PC-9 (cell line): Measurements from ENCODE around the gene USP12. TPM values are rescaled to one million over a fixed set of nuclear protein-coding genes. Genes with fewer than 3 reads are reported as not detected.
"Not testable (repeated sequence)": the region's sequence is repeated elsewhere in the genome, so short reads cannot be mapped to it uniquely, and the experiment has no call there.

Experiments
- Bru-seq: library from RNA; stranded (reverse); fragments of 400-500 nt; gene quantifications from one replicate; lab custom pipeline; 2021; lab: Mats Ljungman, UMichigan
- BruChase-seq, 2 experiments: library from RNA; stranded (reverse); fragments of 400-500 nt; gene quantifications; one replicate each; lab custom pipeline; 2021; lab: Mats Ljungman, UMichigan
- BruUV-seq: library from RNA; stranded (reverse); fragments of 400-500 nt; replicated peaks from 2 replicates; lab custom pipeline; 2021; lab: Mats Ljungman, UMichigan
- CTCF ChIA-PET: fragments of 300-600 bp; sonication (Branson Sonifier 250); formaldehyde crosslinking; loops from one replicate; lab custom pipeline; 2022; ENCODE audit warnings: antibody characterized with exemption; lab: Charles Lee
- POLR2A ChIA-PET: fragments of 300-600 bp; sonication (Branson Sonifier 250); formaldehyde crosslinking; loops from one replicate; lab custom pipeline; 2022; ENCODE audit warnings: antibody characterized with exemption; ENCODE audit not compliant: unreplicated experiment; lab: Charles Lee
- DNase-seq, 2 experiments: peaks; one replicate each; pipeline versions ENCODE4 v3.0.0 to v3.0.0-alpha.2; 2015 to 2022; ENCODE audit warnings: mixed read lengths in 1 of 2
- H2AFZ ChIP-seq: fragments of 200-600 bp; sonication (generic); 2 replicates; pipeline ENCODE4 v1.8.1; 2017; ENCODE audit warnings: antibody characterized with exemption
- H3F3A ChIP-seq: fragments of 200-600 bp; sonication (generic); 2 replicates; pipeline ENCODE4 v1.8.1; 2017; ENCODE audit warnings: antibody characterized with exemption, mild to moderate bottlenecking, low read depth; ENCODE audit not compliant: insufficient read depth
- H3K27ac ChIP-seq: fragments of 200-600 bp; sonication (generic); 2 replicates; pipeline ENCODE4 v1.6.1; 2016; ENCODE audit warnings: mixed run types
- H3K27me3 ChIP-seq: fragments of 200-600 bp; sonication (generic); 2 replicates; pipeline ENCODE4 v1.6.1; 2016; ENCODE audit warnings: low read depth, mixed run types; ENCODE audit not compliant: insufficient read depth
- H3K36me3 ChIP-seq: fragments of 200-600 bp; sonication (generic); 2 replicates; pipeline ENCODE4 v1.6.1; 2016; ENCODE audit warnings: low read depth, mixed run types
- H3K4me1 ChIP-seq: fragments of 200-600 bp; sonication (generic); replicated peaks from 2 replicates; pipeline ENCODE4 v1.6.1; 2016; ENCODE audit warnings: mixed run types; ENCODE audit not compliant: insufficient read depth
- H3K4me2 ChIP-seq: fragments of 200-600 bp; sonication (generic); 2 replicates; pipeline ENCODE4 v1.6.1; 2017; ENCODE audit warnings: mixed run types
- H3K4me3 ChIP-seq: fragments of 200-600 bp; sonication (generic); 2 replicates; pipeline ENCODE4 v1.6.1; 2016; ENCODE audit warnings: mixed run types
- H3K79me2 ChIP-seq: fragments of 200-600 bp; sonication (generic); 2 replicates; pipeline ENCODE4 v1.6.1; 2017; ENCODE audit warnings: low read depth, mixed run types
- H3K9me2 ChIP-seq: fragments of 200-600 bp; sonication (generic); 2 replicates; pipeline ENCODE4 v1.8.1; 2017; ENCODE audit warnings: mild to moderate bottlenecking; ENCODE audit not compliant: insufficient read depth
- H3K9me3 ChIP-seq: fragments of 200-600 bp; sonication (generic); 2 replicates; pipeline ENCODE4 v1.8.1; 2016; ENCODE audit warnings: low read depth; ENCODE audit not compliant: insufficient read depth
- H4K20me1 ChIP-seq: fragments of 200-600 bp; sonication (generic); 2 replicates; pipeline ENCODE4 v1.8.1; 2017; ENCODE audit not compliant: insufficient read depth
- EZH2 ChIP-seq: fragments of 200-600 bp; sonication (generic); IDR thresholded peaks from 2 replicates; pipeline ENCODE4 v1.8.0; 2017; ENCODE audit warnings: antibody characterized with exemption, low read depth
- intact Hi-C: fragments of 100-400 bp; cut with micrococcal nuclease; formaldehyde crosslinking; loops from one replicate; pipeline ENCODE4 v1.10.0; 2022; ENCODE audit not compliant: unreplicated experiment
- long read RNA-seq: library from polyadenylated mRNA; stranded (forward); transcript quantifications from one replicate; pipeline ENCODE4 v2.0.0, GENCODE V29; 2022
- total RNA-seq: library from RNA; stranded (reverse); gene quantifications from 2 replicates; pipeline ENCODE4 v1.2.3, GENCODE V29; 2021
- TF ChIP-seq, protein P1 (sequence below): fragments of 200-600 bp; sonication (generic); conservative IDR thresholded peaks from 2 replicates; pipeline ENCODE4 v1.6.1; 2017; ENCODE audit warnings: mixed run types, antibody characterized with exemption, mild to moderate bottlenecking, moderate library complexity

The USP12 gene, protein sequence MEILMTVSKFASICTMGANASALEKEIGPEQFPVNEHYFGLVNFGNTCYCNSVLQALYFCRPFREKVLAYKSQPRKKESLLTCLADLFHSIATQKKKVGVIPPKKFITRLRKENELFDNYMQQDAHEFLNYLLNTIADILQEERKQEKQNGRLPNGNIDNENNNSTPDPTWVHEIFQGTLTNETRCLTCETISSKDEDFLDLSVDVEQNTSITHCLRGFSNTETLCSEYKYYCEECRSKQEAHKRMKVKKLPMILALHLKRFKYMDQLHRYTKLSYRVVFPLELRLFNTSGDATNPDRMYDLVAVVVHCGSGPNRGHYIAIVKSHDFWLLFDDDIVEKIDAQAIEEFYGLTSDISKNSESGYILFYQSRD
- total RNA-seq (15.4 and 20.8 TPM in 2 replicates), Bru-seq, nascent RNA (percentile 85 among the genes with signal in this experiment), BruChase-seq, experiment 1, labeled RNA remaining after a 2-hour chase (percentile 79 among the genes with signal in this experiment), BruChase-seq, experiment 2, labeled RNA remaining after a 6-hour chase (percentile 80 among the genes with signal in this experiment)
- long read RNA-seq, full-length matches to known transcripts, result 6 of 13 reads
- long read RNA-seq, partial matches to known transcripts, result 5 of 13 reads
- long read RNA-seq, other reads (novel, unspliced or antisense), result 2 of 13 reads

DNA sequence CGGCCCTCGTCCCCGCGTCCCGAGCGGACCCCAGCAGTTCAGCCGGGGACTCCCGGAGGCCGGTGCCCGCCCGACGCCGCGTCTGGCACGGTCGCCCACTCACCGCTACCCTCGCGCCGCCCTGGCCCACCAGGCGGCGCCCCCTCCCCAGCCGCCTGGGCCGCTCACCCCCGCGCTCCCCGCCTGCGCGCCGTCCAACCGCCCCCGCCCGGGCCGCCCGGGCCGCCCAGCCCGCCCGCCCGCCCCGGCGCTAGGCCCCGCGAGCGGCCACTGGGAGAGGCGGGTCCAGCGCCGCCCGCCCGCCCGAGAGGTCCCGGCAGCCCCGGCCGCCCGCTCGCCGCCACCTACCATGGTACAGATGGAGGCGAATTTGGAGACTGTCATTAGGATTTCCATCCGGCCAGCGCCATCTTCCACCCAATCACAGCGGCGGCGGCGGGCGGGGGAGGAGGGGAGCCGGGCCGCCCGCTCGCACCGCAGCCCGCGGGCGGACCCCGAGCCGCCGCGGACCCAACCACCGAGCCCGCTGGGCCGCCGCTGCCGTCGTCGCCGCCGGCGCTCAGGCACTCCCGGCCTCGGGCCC lies at the start of gene USP12:
USP12 (minus strand) TSS at position 568 of the 583 bp plus-strand sequence; CDS start at position 396, 172 bp downstream.
- ChIA-PET POLR2A (no interaction called here), CTCF (no interaction called here)
- no TSS peak for BruUV-seq
- TF ChIP-seq EZH2, result no peak
- TF ChIP-seq, protein P1, sequence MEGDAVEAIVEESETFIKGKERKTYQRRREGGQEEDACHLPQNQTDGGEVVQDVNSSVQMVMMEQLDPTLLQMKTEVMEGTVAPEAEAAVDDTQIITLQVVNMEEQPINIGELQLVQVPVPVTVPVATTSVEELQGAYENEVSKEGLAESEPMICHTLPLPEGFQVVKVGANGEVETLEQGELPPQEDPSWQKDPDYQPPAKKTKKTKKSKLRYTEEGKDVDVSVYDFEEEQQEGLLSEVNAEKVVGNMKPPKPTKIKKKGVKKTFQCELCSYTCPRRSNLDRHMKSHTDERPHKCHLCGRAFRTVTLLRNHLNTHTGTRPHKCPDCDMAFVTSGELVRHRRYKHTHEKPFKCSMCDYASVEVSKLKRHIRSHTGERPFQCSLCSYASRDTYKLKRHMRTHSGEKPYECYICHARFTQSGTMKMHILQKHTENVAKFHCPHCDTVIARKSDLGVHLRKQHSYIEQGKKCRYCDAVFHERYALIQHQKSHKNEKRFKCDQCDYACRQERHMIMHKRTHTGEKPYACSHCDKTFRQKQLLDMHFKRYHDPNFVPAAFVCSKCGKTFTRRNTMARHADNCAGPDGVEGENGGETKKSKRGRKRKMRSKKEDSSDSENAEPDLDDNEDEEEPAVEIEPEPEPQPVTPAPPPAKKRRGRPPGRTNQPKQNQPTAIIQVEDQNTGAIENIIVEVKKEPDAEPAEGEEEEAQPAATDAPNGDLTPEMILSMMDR, result no peak
- H3K4me1 ChIP-seq, result peaks cover 28% of the 10 kb centered on the region
- H3K27ac ChIP-seq, result peak within 1 kb of the TSS; percentile 66
- H3F3A ChIP-seq, result peaks cover 20% of the 10 kb centered on the region
- no peaks in the 10 kb centered on the region for H3K9me2 ChIP-seq
- no peaks in the 10 kb centered on the region for H3K36me3 ChIP-seq
- H3K9me3 ChIP-seq, result no peaks in the 10 kb centered on the region
- DNase-seq, result peak in 1 of 2 experiments; percentile 27
- no peaks in the 10 kb centered on the region for H3K27me3 ChIP-seq
- peak within 1 kb of the TSS; percentile 95 for H3K4me2 ChIP-seq
- peak within 1 kb of the TSS; percentile 89 for H2AFZ ChIP-seq
- no peaks in the 10 kb centered on the region for H4K20me1 ChIP-seq
- peak within 1 kb of the TSS; percentile 90 for H3K4me3 ChIP-seq
- intact Hi-C loops, result loop anchor here (5.0 to 10.0 kb wide), 2 partner anchors 183 to 184 kb away; no protein-coding TSS in a partner anchor
- peaks cover 45% of the 10 kb centered on the region for H3K79me2 ChIP-seq

DNA sequence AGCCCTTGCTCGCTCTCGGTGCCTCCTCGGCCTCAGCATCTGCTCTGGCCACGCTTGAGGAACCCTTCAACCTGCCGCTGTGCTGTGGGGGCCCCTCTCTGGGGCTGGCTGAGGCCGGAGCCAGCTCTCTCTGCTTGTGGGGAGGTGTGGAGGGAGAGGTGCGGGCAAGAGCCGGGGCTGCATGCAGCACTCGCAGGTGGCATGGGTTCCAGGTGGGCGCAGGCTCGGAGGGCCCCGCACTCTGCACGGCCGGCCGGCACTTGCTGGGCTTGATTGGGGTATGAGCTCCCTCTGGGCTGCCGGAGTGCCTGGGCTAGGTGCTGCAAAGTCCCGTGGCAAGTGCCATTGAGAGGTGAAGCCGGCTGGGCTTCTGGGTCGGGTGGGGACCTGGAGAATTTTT lies 48.0 kb upstream of the USP12 start:
- H3F3A ChIP-seq, result no peaks in the 10 kb centered on the region
- intact Hi-C loops, result no loop called here
- TF ChIP-seq EZH2, result no peak
- TF ChIP-seq, protein P1, result no peak
- H3K4me3 ChIP-seq, result no peak overlapping the region
- BruUV-seq, result no TSS peak
- no peaks in the 10 kb centered on the region for H3K36me3 ChIP-seq
- ChIA-PET CTCF (interaction anchor here (0.6 kb wide), 2 partner anchors 23 to 27 kb away, joined by 3 to 4 read pairs; no protein-coding TSS in a partner anchor), POLR2A (no interaction called here)
- no peaks in the 10 kb centered on the region for H3K27me3 ChIP-seq
- no peak overlapping the region for H2AFZ ChIP-seq
- no peaks in the 10 kb centered on the region; the same call in 1 of the 2 replicates for H3K9me3 ChIP-seq
- DNase-seq, result no peak
- H3K79me2 ChIP-seq, result no peaks in the 10 kb centered on the region
- H3K4me2 ChIP-seq, result no peak overlapping the region
- no peaks in the 10 kb centered on the region for H4K20me1 ChIP-seq
- H3K9me2 ChIP-seq, result no peaks in the 10 kb centered on the region
- no peaks in the 10 kb centered on the region for H3K4me1 ChIP-seq
- H3K27ac ChIP-seq, result no peak overlapping the region

DNA sequence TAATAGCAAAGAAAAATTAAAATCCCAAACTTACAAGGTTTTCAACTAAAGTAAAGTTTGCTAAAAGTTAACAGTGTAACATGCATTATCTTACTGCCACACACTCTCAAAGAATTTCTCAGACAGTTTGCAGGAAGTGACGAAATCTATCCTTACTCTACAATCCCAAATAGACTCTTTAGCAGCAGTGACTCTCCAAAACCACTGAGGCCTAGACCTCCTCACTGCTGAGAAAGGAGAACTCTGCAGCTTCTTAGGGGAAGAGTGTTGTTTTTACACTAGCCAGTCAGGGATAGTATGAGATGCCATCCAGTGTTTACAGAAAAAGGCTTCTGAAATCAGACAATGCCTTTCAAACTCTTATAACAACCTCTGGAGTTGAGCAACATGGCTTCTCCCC lies 47.2 kb upstream of the USP12 start:
- H3K9me2 ChIP-seq, H3K9me3 ChIP-seq, intact Hi-C loops, H3K79me2 ChIP-seq, H2AFZ ChIP-seq, H3K36me3 ChIP-seq, H3K27me3 ChIP-seq, H3K27ac ChIP-seq, BruUV-seq, H3K4me2 ChIP-seq, H4K20me1 ChIP-seq, H3K4me1 ChIP-seq, H3K4me3 ChIP-seq, CTCF ChIA-PET, DNase-seq, H3F3A ChIP-seq: not testable (repeated sequence)
- POLR2A ChIA-PET, result interaction anchor here (0.6 kb wide), 1 partner anchor 221 kb away, joined by 3 read pairs; no protein-coding TSS in a partner anchor

DNA sequence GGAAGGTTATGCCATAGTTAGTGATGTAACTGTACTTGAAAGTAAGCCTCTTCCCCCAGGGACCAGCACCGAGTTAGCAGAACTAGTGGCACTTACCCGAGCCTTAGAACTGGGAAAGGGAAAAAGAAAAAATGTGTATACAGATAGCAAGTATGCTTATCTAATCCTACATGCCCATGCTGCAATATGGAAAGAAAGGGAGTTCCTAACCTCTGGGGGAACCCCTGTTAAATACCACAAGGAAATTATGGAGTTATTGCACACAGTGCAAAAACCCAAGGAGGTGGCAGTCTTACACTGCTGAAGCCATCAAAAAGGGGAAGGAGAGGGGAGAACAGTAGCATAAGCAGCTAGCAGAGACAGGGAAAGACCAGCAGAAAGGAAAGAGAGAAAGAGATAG lies 46.2 kb upstream of the USP12 start:
- H3K27me3 ChIP-seq, POLR2A ChIA-PET, H3K79me2 ChIP-seq, H3K9me3 ChIP-seq, H3K36me3 ChIP-seq, CTCF ChIA-PET, intact Hi-C loops, BruUV-seq, H2AFZ ChIP-seq, H3K9me2 ChIP-seq, H3F3A ChIP-seq, H4K20me1 ChIP-seq, H3K27ac ChIP-seq, DNase-seq, H3K4me1 ChIP-seq, H3K4me2 ChIP-seq, H3K4me3 ChIP-seq: not testable (repeated sequence)

DNA sequence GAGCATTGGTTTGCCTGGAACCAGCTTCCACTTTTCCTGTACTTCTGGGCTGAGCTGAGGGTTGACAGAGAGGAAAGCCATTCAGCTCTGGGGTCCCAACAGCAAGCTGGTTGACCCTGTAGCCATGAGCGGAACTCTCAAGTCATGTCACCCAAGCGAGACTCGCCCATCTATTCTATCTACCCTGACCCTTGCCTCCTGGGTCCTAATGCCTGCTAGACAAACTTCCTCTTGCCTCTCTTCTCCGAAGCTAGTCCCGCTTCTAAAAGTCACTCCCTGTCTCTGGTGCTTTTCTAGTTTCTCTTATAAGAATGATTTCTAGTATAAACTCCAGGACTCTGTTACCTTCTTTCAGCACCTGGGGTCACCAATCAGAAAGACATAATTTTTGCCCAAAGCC lies 41.8 kb upstream of the USP12 start:
- H3K4me3 ChIP-seq, H3K9me3 ChIP-seq, H3K36me3 ChIP-seq, H3F3A ChIP-seq, H3K27ac ChIP-seq, H4K20me1 ChIP-seq, POLR2A ChIA-PET, BruUV-seq, H3K27me3 ChIP-seq, CTCF ChIA-PET, intact Hi-C loops, H3K79me2 ChIP-seq, DNase-seq, H3K9me2 ChIP-seq, H2AFZ ChIP-seq, H3K4me2 ChIP-seq: not testable (repeated sequence)
- H3K4me1 ChIP-seq, result peaks cover 10% of the 10 kb centered on the region; the same call in 1 of the 2 replicates
